ENCODE data around the gene TSHR. TPM values are rescaled to one million over a fixed set of nuclear protein-coding genes. Genes with fewer than 3 reads are reported as not detected.
"Not testable (repeated sequence)": the region's sequence is repeated elsewhere in the genome, so short reads cannot be mapped to it uniquely, and the experiment has no call there.

Gene TSHR
- total RNA-seq, 1 donor from 2014 or later: not detected

- ATAC-seq (ENCODE audit: poor library complexity) (no peak), DNase-seq (no peak)
- intact Hi-C loops (cut with DNase I): no loop called here
Observed at GRCh38 chr14:80946187-80946586, 9.2 kb upstream of the TSHR start.

- intact Hi-C loops (cut with DNase I): no loop called here
- DNase-seq (no peak), ATAC-seq (ENCODE audit: poor library complexity) (no peak)
Observed at GRCh38 chr14:80946797-80947196, 8.6 kb upstream of the TSHR start.

- DNase-seq (no peak), ATAC-seq (ENCODE audit: poor library complexity) (no peak)
- intact Hi-C loops (cut with DNase I): no loop called here
Observed at GRCh38 chr14:80948291-80948690, 7.1 kb upstream of the TSHR start.

- intact Hi-C loops (cut with DNase I): loop anchor here (10.0 kb wide), 1 partner anchor 223 kb away; no protein-coding TSS in a partner anchor
- DNase-seq (no peak), ATAC-seq (ENCODE audit: poor library complexity) (no peak)
Observed at GRCh38 chr14:80951491-80951890, 3.9 kb upstream of the TSHR start.

GRCh38 chr14:80953211-80953610 lies 2.2 kb upstream of the TSHR start:
- intact Hi-C loops (cut with DNase I): loop anchor here (10.0 kb wide), 1 partner anchor 222 kb away; no protein-coding TSS in a partner anchor
- ATAC-seq (ENCODE audit: poor library complexity); DNase-seq: not testable (repeated sequence)

- DNase-seq (peak; percentile 87), ATAC-seq (ENCODE audit: poor library complexity) (peak; percentile 96)
- intact Hi-C loops (cut with DNase I): loop anchor here (5.0 to 10.0 kb wide), 2 partner anchors 38 to 220 kb away; no protein-coding TSS in a partner anchor
Observed at GRCh38 chr14:80954687-80955299, 628 bp upstream of the TSHR start.

- intact Hi-C loops (cut with DNase I): loop anchor here (5.0 to 10.0 kb wide), 2 partner anchors 36 to 219 kb away; no protein-coding TSS in a partner anchor
- DNase-seq (no peak), ATAC-seq (ENCODE audit: poor library complexity) (no peak)
Observed at GRCh38 chr14:80956102-80956501, 681 bp downstream of the TSHR start.

- intact Hi-C loops (cut with DNase I): loop anchor here (5.0 to 10.0 kb wide), 2 partner anchors 35 to 218 kb away; no protein-coding TSS in a partner anchor
- no peak for ATAC-seq (ENCODE audit: poor library complexity)
Observed at GRCh38 chr14:80956922-80957321, 1.5 kb downstream of the TSHR start.

GRCh38 chr14:80957613-80958012 lies 2.2 kb downstream of the TSHR start:
- intact Hi-C loops (cut with DNase I): loop anchor here (5.0 to 10.0 kb wide), 2 partner anchors 35 to 217 kb away; no protein-coding TSS in a partner anchor
- DNase-seq: no peak
- no peak for ATAC-seq (ENCODE audit: poor library complexity)

More at GRCh38 chr14:80956922-80957321, 1.5 kb downstream of the TSHR start:
- DNase-seq: no peak

- intact Hi-C loops (cut with DNase I): loop anchor here (5.0 to 10.0 kb wide), 2 partner anchors 34 to 217 kb away; no protein-coding TSS in a partner anchor
- ATAC-seq (ENCODE audit: poor library complexity) (no peak), DNase-seq (no peak)
Observed at GRCh38 chr14:80958226-80958625, 2.8 kb downstream of the TSHR start.

GRCh38 chr14:80958939-80959338 lies 3.5 kb downstream of the TSHR start:
- DNase-seq (no peak), ATAC-seq (ENCODE audit: poor library complexity) (no peak)
- intact Hi-C loops (cut with DNase I): loop anchor here (5.0 to 10.0 kb wide), 2 partner anchors 33 to 216 kb away; no protein-coding TSS in a partner anchor

- DNase-seq (no peak), ATAC-seq (ENCODE audit: poor library complexity) (no peak)
- intact Hi-C loops (cut with DNase I): loop anchor here (5.0 to 10.0 kb wide), 2 partner anchors 33 to 215 kb away; no protein-coding TSS in a partner anchor
Observed at GRCh38 chr14:80959496-80959895, 4.1 kb downstream of the TSHR start.

GRCh38 chr14:80965037-80965436 lies 9.6 kb downstream of the TSHR start:
- intact Hi-C loops (cut with DNase I): no loop called here
- ATAC-seq (ENCODE audit: poor library complexity) (no peak), DNase-seq (no peak)

- DNase-seq (no peak), ATAC-seq (ENCODE audit: poor library complexity) (no peak)
- intact Hi-C loops (cut with DNase I): no loop called here
Observed at GRCh38 chr14:80973931-80974641, 18.7 kb downstream of the TSHR start.

- DNase-seq (no peak), ATAC-seq (ENCODE audit: poor library complexity) (no peak)
- intact Hi-C loops (cut with DNase I): no loop called here
Observed at GRCh38 chr14:80974679-80975078, 19.3 kb downstream of the TSHR start.

GRCh38 chr14:80977221-80977620 lies 21.8 kb downstream of the TSHR start:
- ATAC-seq (ENCODE audit: poor library complexity): no peak
- intact Hi-C loops (cut with DNase I): no loop called here
- DNase-seq: no peak

GRCh38 chr14:80978403-80978802 lies 23.0 kb downstream of the TSHR start:
- DNase-seq (no peak), ATAC-seq (ENCODE audit: poor library complexity) (no peak)
- intact Hi-C loops (cut with DNase I): no loop called here

GRCh38 chr14:80979951-80980350 lies 24.5 kb downstream of the TSHR start:
- no peak for ATAC-seq (ENCODE audit: poor library complexity)
- DNase-seq: no peak
- intact Hi-C loops (cut with DNase I): no loop called here

- intact Hi-C loops (cut with DNase I): no loop called here
- no peak for ATAC-seq (ENCODE audit: poor library complexity)
- no peak for DNase-seq
Observed at GRCh38 chr14:80981156-80981555, 25.7 kb downstream of the TSHR start.

- intact Hi-C loops (cut with DNase I): no loop called here
Observed at GRCh38 chr14:80981673-80982072, 26.3 kb downstream of the TSHR start.

More at GRCh38 chr14:80981673-80982072, 26.3 kb downstream of the TSHR start:
- no peak for DNase-seq
- no peak for ATAC-seq (ENCODE audit: poor library complexity)
